AG04450 (cell line): ENCODE data around the gene KCNIP1. TPM values are rescaled to one million over a fixed set of nuclear protein-coding genes. Genes with fewer than 3 reads are reported as not detected.

ENCODE experiments used
- CTCF ChIA-PET: fragments of 300-600, 350-600 bp; formaldehyde crosslinking; extraction: SDS; loops from one replicate; lab custom pipeline; 2022; ENCODE audit warnings: antibody characterized with exemption, inconsistent platforms; lab: Charles Lee
- POLR2A ChIA-PET: fragments of 350-600 bp; formaldehyde crosslinking; extraction: SDS; loops from one replicate; lab custom pipeline; 2021; ENCODE audit warnings: antibody characterized with exemption, inconsistent platforms; lab: Yijun Ruan, JAX
- DNase-seq: peaks from one replicate; pipeline ENCODE4 v3.0.0-alpha.2; 2011; ENCODE audit warnings: low read depth, low spot score
- H3K27ac ChIP-seq: one replicate; pipeline ENCODE4 v1.5.1; 2012; ENCODE audit warnings: low read depth, low read length, control low read depth
- H3K27me3 ChIP-seq: one replicate; pipeline ENCODE4 v1.6.0; 2012; ENCODE audit warnings: low read length; ENCODE audit not compliant: control insufficient read depth, insufficient read depth
- H3K4me3 ChIP-seq: 2 replicates; pipeline ENCODE4 v1.5.1; 2011; ENCODE audit warnings: mild to moderate bottlenecking, low read depth, low read length, control low read depth
- H3K9me3 ChIP-seq: 2 replicates; pipeline ENCODE4 v1.5.1; 2012; ENCODE audit warnings: low read length; ENCODE audit not compliant: control insufficient read depth, insufficient read depth
- polyA plus RNA-seq: library from polyadenylated mRNA; depleted of rRNA; stranded (reverse); fragments of >200 nt; gene quantifications from 2 replicates; pipeline ENCODE4 v1.2.3, GENCODE V29; 2011
- TF ChIP-seq, protein P1 (sequence below): IDR thresholded peaks from 2 replicates; pipeline ENCODE4 v1.5.1; 2011; ENCODE audit warnings: low read depth, low read length, control low read depth, inconsistent platforms

Gene KCNIP1
- polyA plus RNA-seq, 1 experiment: not detected

GRCh38 chr5:170518277-170518676, 14.5 kb downstream of the KCNIP1 start:
- CTCF ChIA-PET: no interaction called here
- POLR2A ChIA-PET: no interaction called here
- Histone ChIP-seq H3K9me3 (no peaks in the 10 kb centered on the region), H3K27ac (no peak overlapping the region), H3K27me3 (peaks cover 21% of the 10 kb centered on the region), H3K4me3 (no peak overlapping the region)
- no peak for DNase-seq
- TF ChIP-seq, protein P1, sequence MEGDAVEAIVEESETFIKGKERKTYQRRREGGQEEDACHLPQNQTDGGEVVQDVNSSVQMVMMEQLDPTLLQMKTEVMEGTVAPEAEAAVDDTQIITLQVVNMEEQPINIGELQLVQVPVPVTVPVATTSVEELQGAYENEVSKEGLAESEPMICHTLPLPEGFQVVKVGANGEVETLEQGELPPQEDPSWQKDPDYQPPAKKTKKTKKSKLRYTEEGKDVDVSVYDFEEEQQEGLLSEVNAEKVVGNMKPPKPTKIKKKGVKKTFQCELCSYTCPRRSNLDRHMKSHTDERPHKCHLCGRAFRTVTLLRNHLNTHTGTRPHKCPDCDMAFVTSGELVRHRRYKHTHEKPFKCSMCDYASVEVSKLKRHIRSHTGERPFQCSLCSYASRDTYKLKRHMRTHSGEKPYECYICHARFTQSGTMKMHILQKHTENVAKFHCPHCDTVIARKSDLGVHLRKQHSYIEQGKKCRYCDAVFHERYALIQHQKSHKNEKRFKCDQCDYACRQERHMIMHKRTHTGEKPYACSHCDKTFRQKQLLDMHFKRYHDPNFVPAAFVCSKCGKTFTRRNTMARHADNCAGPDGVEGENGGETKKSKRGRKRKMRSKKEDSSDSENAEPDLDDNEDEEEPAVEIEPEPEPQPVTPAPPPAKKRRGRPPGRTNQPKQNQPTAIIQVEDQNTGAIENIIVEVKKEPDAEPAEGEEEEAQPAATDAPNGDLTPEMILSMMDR: no peak

DNA sequence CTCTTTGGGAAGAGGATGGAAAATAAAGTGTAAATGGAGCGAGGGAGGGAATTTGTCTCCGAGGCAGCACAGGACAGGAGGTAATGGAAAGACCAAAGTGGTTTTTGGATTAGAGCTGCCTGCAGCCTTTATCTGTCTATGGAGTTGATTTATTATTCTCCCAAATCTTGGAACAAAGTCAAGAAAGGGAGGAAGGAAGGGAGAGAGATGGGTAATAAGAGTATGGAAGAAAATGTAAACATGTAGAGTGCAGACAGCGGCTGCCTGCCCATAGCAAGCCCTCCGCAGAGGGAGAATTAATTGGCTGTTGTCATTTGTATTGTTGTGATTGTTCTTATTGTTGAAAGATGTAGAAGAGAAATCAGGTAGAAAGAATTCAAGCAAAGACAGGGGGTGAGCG, 15.7 kb downstream of the KCNIP1 start:
- POLR2A ChIA-PET: no interaction called here
- TF ChIP-seq, protein P1: no peak
- Histone ChIP-seq H3K4me3 (no peak overlapping the region), H3K9me3 (no peaks in the 10 kb centered on the region), H3K27ac (no peak overlapping the region), H3K27me3 (peaks cover 21% of the 10 kb centered on the region)
- CTCF ChIA-PET: interaction anchor here (1.3 kb wide), 1 partner anchor 85 kb away, joined by 3 read pairs; no protein-coding TSS in a partner anchor
- DNase-seq: no peak

DNA sequence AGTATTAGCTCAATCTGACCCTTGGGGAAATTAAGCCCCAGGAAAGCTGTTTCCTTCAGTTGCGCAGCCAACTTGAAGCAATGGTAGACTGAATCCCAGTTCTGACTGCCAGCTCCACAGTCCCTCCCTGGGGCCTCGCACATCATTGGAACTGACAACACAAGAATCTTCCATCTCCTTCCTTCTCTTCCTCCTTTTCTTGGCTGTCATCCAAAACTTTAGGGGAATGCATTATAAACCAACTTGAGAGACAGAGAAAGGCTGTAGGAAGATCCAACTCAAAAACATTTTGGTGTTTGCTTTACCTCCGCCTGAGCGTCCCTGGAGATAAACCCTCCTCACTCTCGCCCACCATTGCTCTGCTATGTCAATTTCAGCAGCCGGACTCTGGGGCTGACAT, 16.6 kb downstream of the KCNIP1 start:
- Histone ChIP-seq H3K27ac (no peak overlapping the region), H3K9me3 (no peaks in the 10 kb centered on the region), H3K4me3 (no peak overlapping the region), H3K27me3 (peaks cover 21% of the 10 kb centered on the region)
- TF ChIP-seq, protein P1: no peak
- DNase-seq: no peak
- CTCF ChIA-PET: interaction anchor here (1.3 kb wide), 1 partner anchor 85 kb away, joined by 3 read pairs; no protein-coding TSS in a partner anchor
- POLR2A ChIA-PET: no interaction called here

DNA sequence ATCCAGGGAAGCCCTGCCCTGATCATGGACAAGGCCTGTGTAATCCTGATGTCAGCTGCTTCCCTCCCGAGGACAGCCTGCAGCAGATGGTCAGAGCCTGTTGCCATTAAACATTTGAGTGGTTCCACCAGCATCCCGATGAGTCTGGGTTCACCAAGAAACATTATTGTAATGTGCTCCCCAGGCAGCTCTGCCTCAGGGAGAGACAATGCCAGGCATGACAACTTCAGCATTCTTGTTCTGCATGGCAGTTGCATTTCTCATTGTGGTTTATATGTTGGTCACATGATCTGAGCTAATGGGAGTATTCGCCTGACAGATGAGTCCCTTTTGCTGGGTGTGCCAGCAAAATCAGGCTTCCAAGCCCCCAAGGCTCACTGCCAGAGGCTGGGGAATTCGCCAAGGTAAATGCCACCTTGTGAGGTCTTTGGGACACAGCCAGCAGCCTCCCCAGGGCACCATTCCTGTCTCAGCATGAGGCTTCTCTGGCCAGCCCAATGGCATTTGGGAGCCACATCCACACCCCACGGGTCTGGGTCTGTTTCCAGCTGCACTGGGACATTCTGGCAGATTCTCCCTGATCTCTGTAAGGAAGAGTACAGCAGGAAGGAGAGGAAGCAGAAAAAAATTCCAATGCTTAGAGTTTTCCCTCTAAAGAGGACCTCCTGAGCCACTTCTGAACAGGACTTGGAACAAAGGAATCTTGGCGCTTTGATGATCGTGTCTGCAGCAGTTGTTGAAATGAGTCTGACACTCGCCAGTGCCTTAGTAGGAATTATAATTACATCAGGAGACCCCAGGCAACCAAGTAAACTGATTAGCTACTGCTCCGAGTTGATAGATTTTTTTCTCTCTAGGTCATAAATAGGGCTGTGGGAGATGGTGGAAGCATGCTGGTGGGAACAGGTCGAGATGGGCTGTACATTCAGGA, 18.7 kb downstream of the KCNIP1 start:
- TF ChIP-seq, protein P1: no peak
- Histone ChIP-seq H3K9me3 (no peaks in the 10 kb centered on the region), H3K27me3 (peaks cover 23% of the 10 kb centered on the region), H3K27ac (no peak overlapping the region), H3K4me3 (no peak overlapping the region)
- CTCF ChIA-PET: no interaction called here
- DNase-seq: no peak
- POLR2A ChIA-PET: no interaction called here

DNA sequence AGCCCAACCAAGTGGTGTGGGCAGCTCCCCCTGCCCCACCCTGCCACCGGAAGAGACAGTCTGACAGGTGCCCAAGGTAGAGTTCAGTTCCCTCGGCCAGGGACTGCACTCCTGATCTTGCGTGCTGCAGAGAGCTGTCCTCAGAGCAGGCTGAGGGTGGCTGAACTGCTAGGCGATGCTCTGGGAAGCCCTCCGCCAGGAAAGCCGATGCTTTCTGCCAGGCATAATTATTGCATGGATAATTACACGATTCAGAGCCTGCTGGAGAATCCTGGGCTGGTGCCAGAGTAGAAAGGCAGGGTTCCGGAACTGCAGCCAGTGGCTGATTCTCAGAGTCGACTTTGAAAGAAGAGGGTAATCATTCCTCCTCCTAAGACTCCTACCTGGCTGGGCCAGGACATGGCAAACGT, 19.3 kb downstream of the KCNIP1 start:
- CTCF ChIA-PET: no interaction called here
- Histone ChIP-seq H3K27me3 (peaks cover 23% of the 10 kb centered on the region), H3K9me3 (no peaks in the 10 kb centered on the region), H3K4me3 (no peak overlapping the region), H3K27ac (no peak overlapping the region)
- TF ChIP-seq, protein P1: no peak
- POLR2A ChIA-PET: no interaction called here
- DNase-seq: no peak
